Liver (tissue), 9 donors: ENCODE data around the gene VEGFB. TPM values are rescaled to one million over a fixed set of nuclear protein-coding genes. Genes with fewer than 3 reads are reported as not detected.

Experiments
- DNase-seq: peaks from one replicate; pipeline ENCODE4 v3.0.0-alpha.2; 2017; ENCODE audit warnings: low spot score
- H3K27ac ChIP-seq, 2 donors: one replicate each; pipeline ENCODE4 v1.7.0; 2013; ENCODE audit warnings: inconsistent platforms in 2 of 2, low read length in 2 of 2, control low read depth in 1 of 2, low read depth in 1 of 2, mild to moderate bottlenecking in 1 of 2
- H3K27me3 ChIP-seq, 4 donors: one replicate each; pipeline versions ENCODE4 v1.6.1 to v1.7.0; 2013; ENCODE audit warnings: low read length in 3 of 4, inconsistent platforms in 1 of 4, mild to moderate bottlenecking in 1 of 4, moderate library complexity in 1 of 4; ENCODE audit not compliant: control insufficient read depth in 4 of 4, insufficient read depth in 4 of 4
- H3K36me3 ChIP-seq, 4 donors: one replicate each; pipeline versions ENCODE4 v1.6.1 to v1.7.0; 2013; ENCODE audit warnings: low read length in 3 of 4, mild to moderate bottlenecking in 3 of 4, low read depth in 1 of 4, moderate library complexity in 1 of 4; ENCODE audit not compliant: control insufficient read depth in 4 of 4, insufficient read depth in 3 of 4
- H3K4me1 ChIP-seq, 4 donors: one replicate each; pipeline versions ENCODE4 v1.6.1 to v1.7.0; 2013; ENCODE audit warnings: low read length in 3 of 4, mild to moderate bottlenecking in 3 of 4, moderate library complexity in 1 of 4; ENCODE audit not compliant: control insufficient read depth in 4 of 4, insufficient read depth in 4 of 4
- H3K4me3 ChIP-seq, 3 donors: one replicate each; pipeline versions ENCODE4 v1.6.1 to v1.7.0; 2013; ENCODE audit warnings: low read length in 3 of 3, control low read depth in 1 of 3, low read depth in 1 of 3, mild to moderate bottlenecking in 1 of 3
- H3K9ac ChIP-seq, 2 donors: one replicate each; pipeline ENCODE4 v1.7.0; 2013; ENCODE audit warnings: low read length in 2 of 2, mild to moderate bottlenecking in 2 of 2, moderate library complexity in 2 of 2, control low read depth in 1 of 2, low read depth in 1 of 2
- H3K9me3 ChIP-seq, 4 donors: one replicate each; pipeline versions ENCODE4 v1.6.1 to v1.7.0; 2013; ENCODE audit warnings: low read length in 3 of 4; ENCODE audit not compliant: control insufficient read depth in 4 of 4
- ATF3 ChIP-seq: IDR thresholded peaks from 2 replicates; pipeline ENCODE4 v1.6.1; 2016; ENCODE audit warnings: antibody characterized with exemption
- CTCF ChIP-seq: fragments of 150-350 bp; IDR thresholded peaks from 2 replicates; pipeline ENCODE4 v1.5.1; 2017; ENCODE audit warnings: improper control_type of control experiment, low read depth, low read length; ENCODE audit not compliant: missing input control
- EGR1 ChIP-seq, 2 donors: IDR thresholded peaks; 2 replicates each; pipeline ENCODE4 v1.6.1; 2016 to 2018; ENCODE audit warnings: antibody characterized with exemption in 2 of 2, low read depth in 2 of 2
- FOXA1 ChIP-seq: IDR thresholded peaks from 2 replicates; pipeline ENCODE4 v1.6.1; 2016; ENCODE audit warnings: antibody characterized with exemption
- FOXA2 ChIP-seq: IDR thresholded peaks from 2 replicates; pipeline ENCODE4 v1.6.1; 2016; ENCODE audit warnings: antibody characterized with exemption
- HNF4A ChIP-seq, 2 donors: conservative IDR thresholded peaks; 2 replicates each; pipeline ENCODE4 v1.6.1; 2016; ENCODE audit warnings: antibody characterized with exemption in 2 of 2, mild to moderate bottlenecking in 2 of 2
- HNF4G ChIP-seq: IDR thresholded peaks from 2 replicates; pipeline ENCODE4 v1.6.1; 2016; ENCODE audit warnings: antibody characterized with exemption
- JUND ChIP-seq, 2 donors: IDR thresholded peaks; 2 replicates each; pipeline ENCODE4 v1.6.1; 2016; ENCODE audit warnings: antibody characterized with exemption in 2 of 2
- NR2F2 ChIP-seq: IDR thresholded peaks from 2 replicates; pipeline ENCODE4 v1.6.1; 2016; ENCODE audit warnings: antibody characterized with exemption
- RAD21 ChIP-seq, 2 donors: IDR thresholded peaks; 2 replicates each; pipeline ENCODE4 v1.6.1; 2016; ENCODE audit warnings: antibody characterized with exemption in 2 of 2, mild to moderate bottlenecking in 2 of 2
- RXRA ChIP-seq, 2 donors: IDR thresholded peaks; 2 replicates each; pipeline ENCODE4 v1.6.1; 2017 to 2018; ENCODE audit warnings: antibody characterized with exemption in 2 of 2, mild to moderate bottlenecking in 1 of 2
- SP1 ChIP-seq: IDR thresholded peaks from 2 replicates; pipeline ENCODE4 v1.6.1; 2018; ENCODE audit warnings: antibody characterized with exemption, mild to moderate bottlenecking
- YY1 ChIP-seq: IDR thresholded peaks from 2 replicates; pipeline ENCODE4 v1.6.1; 2016; ENCODE audit warnings: antibody characterized with exemption, mild to moderate bottlenecking
- ZBTB33 ChIP-seq: IDR thresholded peaks from 2 replicates; pipeline ENCODE4 v1.6.1; 2016; ENCODE audit warnings: antibody characterized with exemption
- WGBS: extraction: QIAGEN DNeasy Blood & Tissue Kit; methylation state at CpG from one replicate; pipeline ENCODE4 v1.1.7; 2013; 5-methylcytosine and 5-hydroxymethylcytosine counted together
- polyA plus RNA-seq, 2 donors: library from polyadenylated mRNA; stranded (reverse) in 1 of 2; unstranded in 1 of 2; fragments of 200-250 nt in 1 of 2; fragments of >200 nt in 1 of 2; fragmentation: Nextera tagmentation in 1 of 2; extraction: Ambion mirVana in 1 of 2; gene quantifications; one replicate each; pipeline versions ENCODE4 v1.2.1 to v1.2.3, GENCODE V29; 2013 to 2015
- total RNA-seq, 2 donors: library from RNA; depleted of rRNA; stranded (reverse); fragments of >200 nt; gene quantifications; one replicate each; pipeline ENCODE4 v1.2.3, GENCODE V29; 2014
- TF ChIP-seq, protein P1 (sequence below): IDR thresholded peaks from 2 replicates; pipeline ENCODE4 v1.6.1; 2016; ENCODE audit warnings: antibody characterized with exemption
- TF ChIP-seq, protein P2 (sequence below): IDR thresholded peaks from 2 replicates; pipeline ENCODE4 v1.6.1; 2016; ENCODE audit warnings: antibody characterized with exemption, mild to moderate bottlenecking
- donor health status: healthy.
- donor health status: healthy.
- donor health status: healthy.
- donor health status: healthy.
- donor health status: healthy.

Gene VEGFB
- total and polyA plus RNA-seq, 4 donors = 3.6 to 17.3 (median 10.7) TPM

- no peak overlapping the region for H3K9ac ChIP-seq
- H3K27ac ChIP-seq = peak overlapping the region; percentile 62 to 72
- TF ChIP-seq, protein P1, sequence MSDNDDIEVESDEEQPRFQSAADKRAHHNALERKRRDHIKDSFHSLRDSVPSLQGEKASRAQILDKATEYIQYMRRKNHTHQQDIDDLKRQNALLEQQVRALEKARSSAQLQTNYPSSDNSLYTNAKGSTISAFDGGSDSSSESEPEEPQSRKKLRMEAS = no peak
- TF ChIP-seq RAD21 (IDR thresholded peaks at IDR 0.05) (no peak), ATF3 (no peak), JUND (IDR thresholded peaks at IDR 0.05) (no peak), HNF4A (conservative IDR thresholded peaks at IDR 0.05) (no peak), RXRA (IDR thresholded peaks at IDR 0.05) (no peak), HNF4G (no peak), NR2F2 (no peak), FOXA2 (no peak), FOXA1 (no peak), EGR1 (IDR thresholded peaks at IDR 0.05; ENCODE audit: low read depth in 2 of 2) (no peak), YY1 (no peak), SP1 (no peak), CTCF (no peak), ZBTB33 (no peak)
- TF ChIP-seq, protein P2, sequence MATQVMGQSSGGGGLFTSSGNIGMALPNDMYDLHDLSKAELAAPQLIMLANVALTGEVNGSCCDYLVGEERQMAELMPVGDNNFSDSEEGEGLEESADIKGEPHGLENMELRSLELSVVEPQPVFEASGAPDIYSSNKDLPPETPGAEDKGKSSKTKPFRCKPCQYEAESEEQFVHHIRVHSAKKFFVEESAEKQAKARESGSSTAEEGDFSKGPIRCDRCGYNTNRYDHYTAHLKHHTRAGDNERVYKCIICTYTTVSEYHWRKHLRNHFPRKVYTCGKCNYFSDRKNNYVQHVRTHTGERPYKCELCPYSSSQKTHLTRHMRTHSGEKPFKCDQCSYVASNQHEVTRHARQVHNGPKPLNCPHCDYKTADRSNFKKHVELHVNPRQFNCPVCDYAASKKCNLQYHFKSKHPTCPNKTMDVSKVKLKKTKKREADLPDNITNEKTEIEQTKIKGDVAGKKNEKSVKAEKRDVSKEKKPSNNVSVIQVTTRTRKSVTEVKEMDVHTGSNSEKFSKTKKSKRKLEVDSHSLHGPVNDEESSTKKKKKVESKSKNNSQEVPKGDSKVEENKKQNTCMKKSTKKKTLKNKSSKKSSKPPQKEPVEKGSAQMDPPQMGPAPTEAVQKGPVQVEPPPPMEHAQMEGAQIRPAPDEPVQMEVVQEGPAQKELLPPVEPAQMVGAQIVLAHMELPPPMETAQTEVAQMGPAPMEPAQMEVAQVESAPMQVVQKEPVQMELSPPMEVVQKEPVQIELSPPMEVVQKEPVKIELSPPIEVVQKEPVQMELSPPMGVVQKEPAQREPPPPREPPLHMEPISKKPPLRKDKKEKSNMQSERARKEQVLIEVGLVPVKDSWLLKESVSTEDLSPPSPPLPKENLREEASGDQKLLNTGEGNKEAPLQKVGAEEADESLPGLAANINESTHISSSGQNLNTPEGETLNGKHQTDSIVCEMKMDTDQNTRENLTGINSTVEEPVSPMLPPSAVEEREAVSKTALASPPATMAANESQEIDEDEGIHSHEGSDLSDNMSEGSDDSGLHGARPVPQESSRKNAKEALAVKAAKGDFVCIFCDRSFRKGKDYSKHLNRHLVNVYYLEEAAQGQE = no peak
- WGBS = 1% methylated on average over 80 of the region's 80 CpGs
- peak overlapping the region in 2 of 3 donors; percentile 44 to 75 for H3K4me3 ChIP-seq
- peaks cover 21 to 50% (median 36%) of the 10 kb centered on the region in 4 donors for H3K4me1 ChIP-seq
- H3K36me3 ChIP-seq = no peaks in the 10 kb centered on the region
- H3K9me3 ChIP-seq = no peaks in the 10 kb centered on the region
- DNase-seq = no peak
- no peaks in the 10 kb centered on the region for H3K27me3 ChIP-seq
These were observed 429 bp downstream of the VEGFB start for GRCh38 chr11:64234647-64235379.
